Fibroblast of skin of scalp (primary cell): ENCODE results near the gene HM13.
"Not testable (repeated sequence)": the region's sequence is repeated elsewhere in the genome, so short reads cannot be mapped to it uniquely, and the experiment has no call there.

Experiments
- DNase-seq: peaks from one replicate; pipeline ENCODE4 v3.0.0-alpha.2; 2013

HM13 gene

GRCh38 chr20:31543966-31544598 is 29.8 kb downstream of the HM13 start:
- DNase-seq = peak; percentile 98

- DNase-seq = no peak
Measured at GRCh38 chr20:31544600-31544999, 30.4 kb downstream of the HM13 start.

GRCh38 chr20:31545621-31546040 is 31.4 kb downstream of the HM13 start:
- not testable (repeated sequence) for DNase-seq

- DNase-seq = peak; percentile 93
Measured at GRCh38 chr20:31547017-31547675, 32.9 kb downstream of the HM13 start.

GRCh38 chr20:31547720-31548298 is 33.6 kb downstream of the HM13 start:
- no peak for DNase-seq

- DNase-seq = peak; percentile 22
Measured at GRCh38 chr20:31548820-31549512, 34.7 kb downstream of the HM13 start.

- no peak for DNase-seq
Measured at GRCh38 chr20:31549513-31549880, 35.3 kb downstream of the HM13 start.

- no peak for DNase-seq
Measured at GRCh38 chr20:31550099-31550498, 35.9 kb downstream of the HM13 start.

- peak; percentile 47 for DNase-seq
Measured at GRCh38 chr20:31551163-31552081, 37.2 kb downstream of the HM13 start.

- DNase-seq = no peak
Measured at GRCh38 chr20:31555203-31555775, 41.0 kb downstream of the HM13 start.

- no peak for DNase-seq
Measured at GRCh38 chr20:31559704-31560093, 45.5 kb downstream of the HM13 start.

GRCh38 chr20:31560094-31560745 is 46.0 kb downstream of the HM13 start:
- DNase-seq = peak; percentile 83

- peak; percentile 93 for DNase-seq
Measured at GRCh38 chr20:31560746-31561598, 46.7 kb downstream of the HM13 start.

GRCh38 chr20:31562241-31562640 is 48.0 kb downstream of the HM13 start:
- DNase-seq = no peak

- DNase-seq = no peak
Measured at GRCh38 chr20:31564284-31564683, 50.0 kb downstream of the HM13 start.

- no peak for DNase-seq
Measured at GRCh38 chr20:31565699-31566318, 51.6 kb downstream of the HM13 start.

GRCh38 chr20:31566319-31566657 is 52.0 kb downstream of the HM13 start:
- no peak for DNase-seq

- no peak for DNase-seq
Measured at GRCh38 chr20:31566658-31567379, 52.6 kb downstream of the HM13 start.

- DNase-seq = no peak
Measured at GRCh38 chr20:31567380-31567720, 53.1 kb downstream of the HM13 start.
